IMR-90 (cell line): ENCODE data around the gene SCN4A. TPM values are rescaled to one million over a fixed set of nuclear protein-coding genes. Genes with fewer than 3 reads are reported as not detected.
"Not testable (repeated sequence)": the region's sequence is repeated elsewhere in the genome, so short reads cannot be mapped to it uniquely, and the experiment has no call there.

Source experiments
- ATAC-seq: fragments of 200-7000 bp; cut with Tn5 transposase; 2 replicates; pipeline ENCODE4 v1.9.1; 2020; ENCODE audit warnings: low read depth, mild to moderate bottlenecking, moderate library complexity
- BruUV-seq: library from RNA; stranded (reverse); fragments of 400-500 nt; replicated peaks from 2 replicates; lab custom pipeline; 2021; lab: Mats Ljungman, UMichigan
- CTCF ChIA-PET: fragments of 300-600 bp; formaldehyde crosslinking; extraction: SDS; loops from one replicate; lab custom pipeline; 2021; ENCODE audit warnings: antibody characterized with exemption; lab: Yijun Ruan, JAX
- POLR2A ChIA-PET: fragments of 300-600 bp; sonication (Branson Sonifier 250); formaldehyde crosslinking; loops from one replicate; lab custom pipeline; 2022; ENCODE audit warnings: antibody characterized with exemption; ENCODE audit not compliant: unreplicated experiment; lab: Charles Lee
- DNase-seq: peaks from one replicate; pipeline ENCODE4 v3.0.0; 2013
- H2AFZ ChIP-seq: replicated peaks from 2 replicates; pipeline ENCODE3; 2013; ENCODE audit warnings: low read length, mild to moderate bottlenecking; ENCODE audit not compliant: poor library complexity
- H2AK5ac ChIP-seq: 2 replicates; pipeline ENCODE4 v1.6.1; 2013; ENCODE audit warnings: low read depth, low read length, inconsistent platforms
- H2AK9ac ChIP-seq: replicated peaks from 2 replicates; pipeline ENCODE3; 2013; ENCODE audit warnings: mild to moderate bottlenecking, low read depth, low read length, moderate library complexity; ENCODE audit not compliant: poor library complexity
- H2BK120ac ChIP-seq: 2 replicates; pipeline ENCODE4 v1.6.1; 2013; ENCODE audit warnings: low read depth, low read length, inconsistent platforms
- H2BK15ac ChIP-seq: 3 replicates; pipeline ENCODE4 v1.6.1; 2013; ENCODE audit warnings: low read depth, low read length, inconsistent platforms
- H2BK20ac ChIP-seq: 2 replicates; pipeline ENCODE4 v1.6.1; 2013; ENCODE audit warnings: low read depth, mild to moderate bottlenecking, inconsistent platforms, low read length, moderate library complexity
- H2BK5ac ChIP-seq: 2 replicates; pipeline ENCODE4 v1.6.1; 2013; ENCODE audit warnings: mild to moderate bottlenecking, low read depth, low read length, inconsistent platforms; ENCODE audit not compliant: poor library complexity, severe bottlenecking
- H3K14ac ChIP-seq: replicated peaks from 2 replicates; pipeline ENCODE4 v1.6.1; 2013; ENCODE audit warnings: low read depth, low read length, inconsistent platforms
- H3K18ac ChIP-seq: 2 replicates; pipeline ENCODE4 v1.6.1; 2013; ENCODE audit warnings: low read depth, low read length, control low read depth
- H3K23ac ChIP-seq: 2 replicates; pipeline ENCODE4 v1.6.1; 2013; ENCODE audit warnings: low read depth, low read length, inconsistent platforms
- H3K27ac ChIP-seq: 2 replicates; pipeline ENCODE4 v1.5.1; 2013; ENCODE audit warnings: mild to moderate bottlenecking, control low read depth, low read length; ENCODE audit not compliant: insufficient read depth
- H3K27me3 ChIP-seq: 2 replicates; pipeline ENCODE4 v1.6.1; 2013; ENCODE audit warnings: low read length; ENCODE audit not compliant: control insufficient read depth, insufficient read depth
- H3K36me3 ChIP-seq: 2 replicates; pipeline ENCODE4 v1.6.1; 2013; ENCODE audit warnings: low read length, mixed read lengths; ENCODE audit not compliant: control insufficient read depth, insufficient read depth
- H3K4ac ChIP-seq: 2 replicates; pipeline ENCODE4 v1.6.1; 2013; ENCODE audit warnings: low read depth, low read length, inconsistent platforms
- H3K4me1 ChIP-seq: 2 replicates; pipeline ENCODE4 v1.6.1; 2013; ENCODE audit warnings: low read length, mixed read lengths; ENCODE audit not compliant: control insufficient read depth, insufficient read depth
- H3K4me2 ChIP-seq: 2 replicates; pipeline ENCODE4 v1.6.1; 2013; ENCODE audit warnings: low read depth, mild to moderate bottlenecking, control low read depth, low read length, moderate library complexity
- H3K4me3 ChIP-seq: 2 replicates; pipeline ENCODE4 v1.5.1; 2013; ENCODE audit warnings: low read depth, mild to moderate bottlenecking, control low read depth, low read length, moderate library complexity; ENCODE audit not compliant: insufficient read depth
- H3K56ac ChIP-seq: 2 replicates; pipeline ENCODE4 v1.6.1; 2013; ENCODE audit warnings: low read length, inconsistent platforms; ENCODE audit not compliant: insufficient read depth; ENCODE audit errors: extremely low read depth
- H3K79me1 ChIP-seq, 2 experiments: 2 replicates each; pipeline ENCODE4 v1.6.1; 2013; ENCODE audit warnings: low read length in 2 of 2, inconsistent platforms in 1 of 2, low read depth in 1 of 2
- H3K9ac ChIP-seq: 2 replicates; pipeline ENCODE4 v1.6.1; 2013; ENCODE audit warnings: low read depth, low read length, control low read depth
- H3K9me1 ChIP-seq: 2 replicates; pipeline ENCODE4 v1.6.1; 2013; ENCODE audit warnings: low read length, inconsistent platforms; ENCODE audit not compliant: insufficient read depth
- H3K9me3 ChIP-seq: 2 replicates; pipeline ENCODE4 v1.6.1; 2013; ENCODE audit warnings: low read length; ENCODE audit not compliant: control insufficient read depth, insufficient read depth
- H4K20me1 ChIP-seq: 2 replicates; pipeline ENCODE4 v1.6.1; 2013; ENCODE audit warnings: low read length, inconsistent platforms; ENCODE audit not compliant: insufficient read depth
- H4K5ac ChIP-seq: 2 replicates; pipeline ENCODE4 v1.6.1; 2013; ENCODE audit warnings: mild to moderate bottlenecking, low read depth, low read length, control low read depth
- H4K8ac ChIP-seq, 2 experiments: 2 replicates each; pipeline ENCODE4 v1.6.1; 2013; ENCODE audit warnings: low read depth in 2 of 2, low read length in 2 of 2, control low read depth in 1 of 2, inconsistent platforms in 1 of 2
- H4K91ac ChIP-seq: 2 replicates; pipeline ENCODE4 v1.6.1; 2013; ENCODE audit warnings: low read depth, low read length, inconsistent platforms; ENCODE audit not compliant: insufficient read depth
- ELK1 ChIP-seq: fragments of 150-350 bp; IDR thresholded peaks from 2 replicates; pipeline ENCODE4 v1.6.1; 2016; ENCODE audit warnings: low read depth, mild to moderate bottlenecking, low read length, moderate library complexity, borderline replicate concordance
- RCOR1 ChIP-seq: IDR thresholded peaks from 2 replicates; pipeline ENCODE4 v1.6.1; 2012; ENCODE audit warnings: mild to moderate bottlenecking, low read length, improper control_type of control experiment; ENCODE audit not compliant: insufficient replicate concordance
- RFX5 ChIP-seq: IDR thresholded peaks from 2 replicates; pipeline ENCODE4 v1.8.0; 2012; ENCODE audit warnings: low read depth, mild to moderate bottlenecking, low read length, moderate library complexity
- WGBS, 2 experiments: methylation state at CpG; one replicate each; pipeline versions ENCODE4 v1.1.5 to v1.1.7; 2013; ENCODE audit warnings: missing lambda C conversion rate in 2 of 2; ENCODE audit not compliant: insufficient read length in 1 of 2; ENCODE audit errors: extremely low coverage in 2 of 2; 5-methylcytosine and 5-hydroxymethylcytosine counted together
- dilution Hi-C: fragments of 300-500 bp; cut with HindIII; formaldehyde crosslinking; loops from one replicate; pipeline ENCODE4 v1.14.3; 2018; ENCODE audit warnings: low sequenced_read_pairs; ENCODE audit not compliant: unreplicated experiment
- in situ Hi-C: fragments of 300-500 bp; cut with MboI; formaldehyde crosslinking; loops from 3 replicates; pipeline ENCODE4 v1.14.3; 2019; ENCODE audit warnings: low sequenced_read_pairs, inconsistent platforms, mixed read lengths
- intact Hi-C: fragments of 100-400 bp; cut with micrococcal nuclease; formaldehyde crosslinking; loops from 2 replicates; pipeline ENCODE4 v1.10.0; 2022
- polyA plus RNA-seq, 3 experiments: library from polyadenylated mRNA; depleted of rRNA; stranded (reverse); fragments of >200 nt; gene quantifications; 2 replicates each; pipeline ENCODE4 v1.2.3, GENCODE V29; 2012; ENCODE audit warnings: low replicate concordance in 1 of 3
- total RNA-seq: library from RNA; depleted of rRNA; stranded (reverse); fragments of >200 nt; gene quantifications from 2 replicates; pipeline ENCODE4 v1.2.3, GENCODE V29; 2012

Gene SCN4A
- total and polyA plus RNA-seq, 2 of the 4 experiments (the other 2 are of a cell fraction) = not detected

- Histone ChIP-seq H3K4me3 (no peak overlapping the region), H3K27ac (no peak overlapping the region), H3K9ac (no peak overlapping the region), H3K9me1 (no peaks in the 10 kb centered on the region), H4K8ac (no peak overlapping the region), H3K79me1 (no peaks in the 10 kb centered on the region), H3K18ac (no peak overlapping the region), H2BK5ac (no peak overlapping the region), H3K36me3 (no peaks in the 10 kb centered on the region), H4K91ac (no peak overlapping the region), H2BK15ac (no peak overlapping the region), H2BK20ac (no peak overlapping the region), H2AK5ac (no peak overlapping the region), H2AFZ (no peak overlapping the region), H4K20me1 (no peaks in the 10 kb centered on the region), H4K5ac (no peak overlapping the region), H3K27me3 (peaks cover 36% of the 10 kb centered on the region), H2BK120ac (no peak overlapping the region), H3K4me2 (no peak overlapping the region), H2AK9ac (no peak overlapping the region), H3K4ac (no peak overlapping the region), H3K23ac (no peak overlapping the region), H3K9me3 (no peaks in the 10 kb centered on the region), H3K14ac (no peak overlapping the region), H3K56ac (no peak overlapping the region), H3K4me1 (no peaks in the 10 kb centered on the region)
- POLR2A ChIA-PET = no interaction called here
- CTCF ChIA-PET = no interaction called here
- TF ChIP-seq ELK1 (no peak), RFX5 (no peak), RCOR1 (no peak)
- in situ Hi-C loops = loop anchor here (5.0 to 10.0 kb wide), 3 partner anchors 107 to 367 kb away; partner anchors contain the start of genes ERN1 and ICAM2
- intact Hi-C loops = loop anchor here (2.0 to 10.0 kb wide), 2 partner anchors 215 to 367 kb away; no protein-coding TSS in a partner anchor
- no peak for DNase-seq
- no TSS peak for BruUV-seq
- 76% methylated on average over 9 of the region's 13 CpGs; no CpG with 5 or more reads in 1 of the 2 experiments for WGBS, 2 experiments
- no peak for ATAC-seq
- dilution Hi-C loops = no loop called here
These were observed 55.1 kb downstream of the SCN4A start for GRCh38 chr17:63917646-63918045.

DNA sequence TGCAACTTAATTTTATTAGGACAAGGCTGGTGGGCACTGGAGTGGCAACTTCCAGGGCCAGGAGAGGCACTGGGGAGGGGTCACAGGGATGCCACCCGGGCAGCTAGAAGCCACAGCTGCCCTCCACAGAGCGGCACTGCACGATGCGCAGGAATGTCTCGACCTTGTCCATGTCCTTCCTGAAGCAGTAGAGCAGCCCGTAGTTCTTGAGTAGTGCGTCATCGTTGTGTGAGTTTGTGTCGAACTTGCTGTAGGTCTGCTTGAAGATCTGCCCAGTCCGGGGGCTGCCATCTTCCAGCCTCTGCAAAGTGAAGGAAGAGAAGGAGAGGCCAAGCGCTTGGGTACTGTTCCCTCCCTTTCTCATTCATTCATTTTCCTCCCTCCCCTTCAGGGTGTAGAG, 55.5 kb downstream of the SCN4A start:
- H2BK120ac ChIP-seq, H3K79me1 ChIP-seq, H3K4me2 ChIP-seq, dilution Hi-C loops, H4K20me1 ChIP-seq, H3K9me3 ChIP-seq, H3K14ac ChIP-seq, H4K91ac ChIP-seq, H3K27ac ChIP-seq, H2BK15ac ChIP-seq, ATAC-seq, H4K8ac ChIP-seq, H3K4ac ChIP-seq, CTCF ChIA-PET, H2AK5ac ChIP-seq, H3K36me3 ChIP-seq, BruUV-seq, H2AK9ac ChIP-seq, H3K56ac ChIP-seq, H3K9me1 ChIP-seq, H2AFZ ChIP-seq, POLR2A ChIA-PET, H2BK5ac ChIP-seq, H2BK20ac ChIP-seq, H3K18ac ChIP-seq, H3K4me3 ChIP-seq, DNase-seq, H3K9ac ChIP-seq, H4K5ac ChIP-seq, H3K23ac ChIP-seq, H3K4me1 ChIP-seq: not testable (repeated sequence)
- H3K27me3 ChIP-seq = peaks cover 36% of the 10 kb centered on the region
- in situ Hi-C loops = loop anchor here (5.0 to 10.0 kb wide), 3 partner anchors 108 to 368 kb away; partner anchors contain the start of genes ERN1 and ICAM2
- intact Hi-C loops = loop anchor here (10.0 kb wide), 1 partner anchor 368 kb away; no protein-coding TSS in a partner anchor
- no CpG with 5 or more reads among the region's 11 CpGs for WGBS, 2 experiments
